B cell (primary cell): Measurements from ENCODE around the gene BCL3. TPM values are rescaled to one million over a fixed set of nuclear protein-coding genes. Genes with fewer than 3 reads are reported as not detected.
A peak's percentile ranks its signal among the peaks of the same experiment; 100 is the strongest.

Experiments
- ATAC-seq: fragments of 200-7000 bp; cut with Tn5 transposase; one replicate; pipeline ENCODE4 v1.10.0; 2021; ENCODE audit warnings: low read depth, mild to moderate bottlenecking, moderate number of reproducible peaks, moderate library complexity
- CTCF ChIA-PET: fragments of 350-600 bp; sonication (Branson Sonifier 250); formaldehyde crosslinking; loops from one replicate; lab custom pipeline; 2021; ENCODE audit warnings: antibody characterized with exemption, inconsistent platforms; lab: Charles Lee
- POLR2A ChIA-PET: fragments of 350-600 bp; sonication (Branson Sonifier 250); formaldehyde crosslinking; loops from one replicate; lab custom pipeline; 2021; ENCODE audit warnings: antibody characterized with exemption; lab: Charles Lee
- DNase-seq: peaks from one replicate; pipeline ENCODE4 v3.0.0; 2013
- H2AFZ ChIP-seq: 2 replicates; pipeline ENCODE4 v1.6.1; 2012; ENCODE audit warnings: mild to moderate bottlenecking, low read depth, low read length; ENCODE audit not compliant: insufficient read depth, poor library complexity, severe bottlenecking
- H3K27ac ChIP-seq, 2 donors: 1 replicate in 1 of 2; 2 replicates in 1 of 2; pipeline ENCODE4 v1.5.1; 2012 to 2013; ENCODE audit warnings: low read length in 2 of 2, mild to moderate bottlenecking in 2 of 2, moderate library complexity in 1 of 2
- H3K27me3 ChIP-seq, 4 experiments: fragments of 200-600 bp in 1 of 4; sonication (generic) in 1 of 4; replicated peaks in 1 of 4; 1 replicate in 2 of 4; 2 replicates in 2 of 4; pipeline versions ENCODE4 v1.6.1 to v1.7.0; 2013 to 2016; ENCODE audit warnings: low read length in 3 of 4, mild to moderate bottlenecking in 2 of 4, mixed read lengths in 1 of 4, moderate library complexity in 1 of 4; ENCODE audit not compliant: insufficient read depth in 4 of 4, control insufficient read depth in 3 of 4; ENCODE audit errors: control extremely low read depth in 1 of 4
- H3K36me3 ChIP-seq, 2 experiments: replicated peaks in 1 of 2; 1 replicate in 1 of 2; 2 replicates in 1 of 2; pipeline versions ENCODE4 v1.6.1 to v1.7.1; 2013; ENCODE audit warnings: low read length in 1 of 2; ENCODE audit not compliant: insufficient read depth in 2 of 2, control insufficient read depth in 1 of 2; ENCODE audit errors: control extremely low read depth in 1 of 2, extremely low read depth in 1 of 2
- H3K4me1 ChIP-seq, 2 donors: fragments of 200-600 bp in 1 of 2; sonication (generic) in 1 of 2; 1 replicate in 1 of 2; 2 replicates in 1 of 2; pipeline versions ENCODE4 v1.5.1 to v1.6.1; 2013 to 2017; ENCODE audit warnings: low read length in 2 of 2; ENCODE audit not compliant: control insufficient read depth in 2 of 2, insufficient read depth in 2 of 2
- H3K4me2 ChIP-seq: replicated peaks from 2 replicates; pipeline ENCODE3; 2012; ENCODE audit warnings: mild to moderate bottlenecking, low read depth, low read length; ENCODE audit not compliant: poor library complexity, severe bottlenecking
- H3K4me3 ChIP-seq, 5 experiments: fragments of 200-600 bp in 1 of 5; sonication (generic) in 1 of 5; 1 replicate in 3 of 5; 2 replicates in 2 of 5; pipeline versions ENCODE4 v1.5.1 to v1.7.0; 2011 to 2016; ENCODE audit warnings: low read length in 4 of 5, mild to moderate bottlenecking in 4 of 5, low read depth in 2 of 5, control low read depth in 1 of 5, moderate library complexity in 1 of 5; ENCODE audit not compliant: insufficient read depth in 1 of 5; ENCODE audit errors: control extremely low read depth in 1 of 5, extremely low read depth in 1 of 5
- H3K79me2 ChIP-seq: fragments of 200-600 bp; sonication (generic); one replicate; pipeline ENCODE4 v1.6.0; 2016; ENCODE audit warnings: low read length; ENCODE audit not compliant: control insufficient read depth, insufficient read depth
- H3K9ac ChIP-seq: fragments of 200-600 bp; sonication (generic); 2 replicates; pipeline ENCODE4 v1.6.1; 2017; ENCODE audit warnings: mild to moderate bottlenecking, low read length, moderate library complexity
- H3K9me3 ChIP-seq, 3 donors: one replicate each; pipeline versions ENCODE4 v1.6.1 to v1.7.1; 2013; ENCODE audit warnings: low read length in 2 of 3; ENCODE audit not compliant: control insufficient read depth in 2 of 3, insufficient read depth in 1 of 3; ENCODE audit errors: control extremely low read depth in 1 of 3
- H4K20me1 ChIP-seq: 2 replicates; pipeline ENCODE4 v1.6.0; 2012; ENCODE audit warnings: mild to moderate bottlenecking, low read length; ENCODE audit not compliant: insufficient read depth, control insufficient read depth, poor library complexity, severe bottlenecking
- H3K27ac Mint-ChIP-seq: one replicate; pipeline ENCODE4 v1.8.0; 2021; ENCODE audit warnings: mixed read lengths
- H3K27me3 Mint-ChIP-seq: one replicate; pipeline ENCODE4 v1.8.0; 2021; ENCODE audit warnings: mixed read lengths
- H3K4me1 Mint-ChIP-seq: one replicate; pipeline ENCODE4 v1.8.0; 2021; ENCODE audit warnings: mixed read lengths
- H3K4me3 Mint-ChIP-seq: one replicate; pipeline ENCODE4 v1.8.0; 2021; ENCODE audit warnings: mixed read lengths
- H3K9me3 Mint-ChIP-seq: one replicate; pipeline ENCODE4 v1.8.0; 2022; ENCODE audit warnings: mixed read lengths; ENCODE audit not compliant: insufficient read depth
- EZH2 ChIP-seq: IDR thresholded peaks from 2 replicates; pipeline ENCODE4 v1.6.1; 2012; ENCODE audit warnings: borderline replicate concordance, low read depth, mild to moderate bottlenecking, moderate library complexity, low read length; ENCODE audit not compliant: insufficient read depth, poor library complexity, severe bottlenecking
- WGBS: methylation state at CpG from one replicate; pipeline ENCODE4 v1.1.5; 2013; ENCODE audit warnings: missing lambda C conversion rate; ENCODE audit not compliant: insufficient coverage; 5-methylcytosine and 5-hydroxymethylcytosine counted together
- intact Hi-C: fragments of 100-400 bp; cut with micrococcal nuclease; formaldehyde crosslinking; loops from one replicate; pipeline ENCODE4 v1.10.0; 2022
- polyA plus RNA-seq: library from polyadenylated mRNA; depleted of rRNA; stranded (reverse); fragments of >200 nt; gene quantifications from 2 replicates; pipeline ENCODE4 v1.2.3, GENCODE V29; 2012
- total RNA-seq, 2 donors: library from RNA; stranded (reverse); fragments of 120-200 nt in 1 of 2; gene quantifications; 1 replicate in 1 of 2; 2 replicates in 1 of 2; pipeline versions ENCODE4 v1.2.3 to v1.2.4, GENCODE V29; 2013 to 2022
- TF ChIP-seq, protein P1 (sequence below): fragments of 200-600 bp; IDR thresholded peaks from one replicate; pipeline ENCODE4 v1.8.0; 2022; ENCODE audit warnings: antibody characterized with exemption, mild to moderate bottlenecking

BCL3 gene
- total and polyA plus RNA-seq, 2 donors (not counting 1 experiment from before 2014, with no cell fraction given), result 52.3 to 147 TPM

DNA sequence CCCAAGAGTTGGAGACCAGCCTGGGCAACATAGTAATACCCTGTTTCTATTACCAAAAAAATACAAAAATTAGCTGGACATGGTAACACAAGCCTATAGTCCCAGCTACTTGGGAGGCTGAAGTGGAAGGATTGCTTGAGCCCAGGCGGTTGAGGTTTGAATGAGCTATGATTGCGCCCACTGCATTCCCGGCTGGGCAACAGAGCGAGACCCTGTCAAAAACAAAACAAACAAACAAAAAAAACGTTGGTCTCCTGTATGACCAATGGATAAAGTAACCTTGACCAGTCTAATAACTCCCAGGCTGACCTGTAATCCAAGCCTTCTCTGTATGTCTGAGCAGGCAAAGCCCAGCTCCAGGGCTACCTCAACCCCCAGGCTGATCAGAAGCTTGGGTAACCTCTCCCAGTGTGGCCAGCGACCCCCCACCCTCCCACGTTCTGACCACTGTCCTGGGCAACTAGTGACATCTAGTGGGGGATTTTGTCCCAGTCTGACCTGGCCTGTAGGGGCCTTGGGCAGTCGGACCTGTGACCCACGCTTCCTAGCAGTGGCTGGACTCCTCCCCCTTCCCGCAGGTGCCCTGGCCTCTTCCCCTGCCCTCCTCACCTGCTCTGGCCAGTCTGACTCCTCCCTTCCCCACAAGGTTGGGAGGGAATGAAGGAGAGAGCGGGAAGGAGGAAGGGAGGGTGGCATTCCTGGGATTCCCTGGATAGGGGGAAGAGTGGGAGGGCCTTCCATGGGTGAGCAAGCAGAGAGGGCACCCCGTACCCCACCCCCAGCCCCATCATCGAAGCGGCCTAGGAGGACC, 59.3 kb downstream of the BCL3 start:
- no peak overlapping the region for H2AFZ ChIP-seq
- CTCF ChIA-PET, result interaction anchor here (0.9 to 2.4 kb wide), 4 partner anchors 13 to 83 kb away, joined by 3 to 11 read pairs (median 6); no protein-coding TSS in a partner anchor

DNA sequence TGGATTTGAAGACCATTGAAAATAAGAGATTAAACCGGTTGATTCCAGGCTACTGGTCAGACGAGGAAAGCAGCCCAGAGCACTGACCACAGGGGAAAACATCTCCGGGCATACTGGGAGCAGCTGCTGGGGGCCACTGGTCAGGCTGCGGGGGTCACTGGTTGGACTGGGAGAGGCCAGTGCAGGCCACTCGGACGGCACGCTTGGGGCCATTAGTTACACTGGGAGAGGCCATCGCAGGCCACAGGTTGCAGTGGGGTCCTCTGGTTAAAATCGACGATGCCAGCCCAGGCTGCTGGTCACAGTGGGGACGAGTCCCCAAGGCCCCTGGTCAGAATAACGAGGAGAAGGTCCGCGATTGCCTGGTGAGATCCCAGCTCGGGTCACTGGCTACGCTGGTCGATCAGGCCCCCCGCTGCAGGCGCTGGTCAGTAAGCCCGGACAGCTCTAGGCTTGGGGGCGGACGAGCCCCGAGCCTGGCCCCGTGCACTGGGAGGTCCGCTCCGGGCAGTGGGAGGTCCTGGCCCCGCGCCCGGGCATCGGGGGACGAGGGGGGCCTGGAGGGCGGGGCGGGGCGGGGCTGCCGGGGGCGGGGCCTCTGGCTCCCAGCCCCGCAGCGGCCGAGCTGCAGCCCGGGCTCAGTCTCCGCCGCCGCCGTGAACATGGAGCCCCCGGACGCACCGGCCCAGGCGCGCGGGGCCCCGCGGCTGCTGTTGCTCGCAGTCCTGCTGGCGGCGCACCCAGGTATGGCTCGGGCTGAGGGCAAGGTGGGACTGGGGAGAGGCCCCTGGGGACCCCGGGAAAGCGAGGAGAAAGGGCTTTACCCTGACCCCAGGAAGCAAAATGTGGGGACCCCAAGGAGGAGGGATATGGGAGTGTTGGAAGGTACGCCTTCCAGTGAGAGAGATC, 60.2 kb downstream of the BCL3 start, which contains the start of gene BCAM:
Gene BCAM, plus strand, starts transcription at position 641 of the 909 bp plus-strand sequence. Its CDS starts 22 bp downstream, at position 663.
- peaks cover 0 to 9% (median 0%) of the 10 kb centered on the region in 3 donors for H3K9me3 ChIP-seq
- peak within 1 kb of the TSS in 1 of 5 experiments; percentile 24 for H3K4me3 ChIP-seq
- H3K9me3 Mint-ChIP-seq, result no peaks in the 10 kb centered on the region
- H3K4me1 ChIP-seq, result peaks cover 10% of the 10 kb centered on the region in 2 donors
- intact Hi-C loops, result loop anchor here (10.0 kb wide), 1 partner anchor 436 kb away; the partner anchor contains the start of gene EXOC3L2
- H3K27me3 Mint-ChIP-seq, result peaks cover 33% of the 10 kb centered on the region
- H3K4me2 ChIP-seq, result peak within 1 kb of the TSS; percentile 64
- H3K27ac Mint-ChIP-seq, result no peak within 1 kb of the TSS
- CTCF ChIA-PET, result interaction anchor here (1.3 to 1.7 kb wide), 2 partner anchors 14 to 84 kb away, joined by 3 to 11 read pairs; no protein-coding TSS in a partner anchor
- 5% methylated on average over 55 of the region's 59 CpGs for WGBS
- H3K9ac ChIP-seq, result no peak within 1 kb of the TSS
- H2AFZ ChIP-seq, result peak within 1 kb of the TSS; percentile 42
- no peak for DNase-seq
- H3K27me3 ChIP-seq, result peaks cover 0 to 31% (median 7%) of the 10 kb centered on the region in 4 experiments
- H3K27ac ChIP-seq, result no peak within 1 kb of the TSS
- no peaks in the 10 kb centered on the region for H3K36me3 ChIP-seq
- H3K4me1 Mint-ChIP-seq, result peaks cover 9% of the 10 kb centered on the region
- no peaks in the 10 kb centered on the region for H4K20me1 ChIP-seq
- ATAC-seq, result peak; percentile 28
- H3K79me2 ChIP-seq, result no peaks in the 10 kb centered on the region
- TF ChIP-seq, protein P1, sequence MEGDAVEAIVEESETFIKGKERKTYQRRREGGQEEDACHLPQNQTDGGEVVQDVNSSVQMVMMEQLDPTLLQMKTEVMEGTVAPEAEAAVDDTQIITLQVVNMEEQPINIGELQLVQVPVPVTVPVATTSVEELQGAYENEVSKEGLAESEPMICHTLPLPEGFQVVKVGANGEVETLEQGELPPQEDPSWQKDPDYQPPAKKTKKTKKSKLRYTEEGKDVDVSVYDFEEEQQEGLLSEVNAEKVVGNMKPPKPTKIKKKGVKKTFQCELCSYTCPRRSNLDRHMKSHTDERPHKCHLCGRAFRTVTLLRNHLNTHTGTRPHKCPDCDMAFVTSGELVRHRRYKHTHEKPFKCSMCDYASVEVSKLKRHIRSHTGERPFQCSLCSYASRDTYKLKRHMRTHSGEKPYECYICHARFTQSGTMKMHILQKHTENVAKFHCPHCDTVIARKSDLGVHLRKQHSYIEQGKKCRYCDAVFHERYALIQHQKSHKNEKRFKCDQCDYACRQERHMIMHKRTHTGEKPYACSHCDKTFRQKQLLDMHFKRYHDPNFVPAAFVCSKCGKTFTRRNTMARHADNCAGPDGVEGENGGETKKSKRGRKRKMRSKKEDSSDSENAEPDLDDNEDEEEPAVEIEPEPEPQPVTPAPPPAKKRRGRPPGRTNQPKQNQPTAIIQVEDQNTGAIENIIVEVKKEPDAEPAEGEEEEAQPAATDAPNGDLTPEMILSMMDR, result no peak
- TF ChIP-seq EZH2, result no peak
- POLR2A ChIA-PET, result interaction anchor here (0.6 kb wide), 1 partner anchor 122 kb away, joined by 3 read pairs; no protein-coding TSS in a partner anchor
- H3K4me3 Mint-ChIP-seq, result peak within 1 kb of the TSS; percentile 23

More for the DNA sequence above, 59.3 kb downstream of the BCL3 start:
- Histone ChIP-seq H3K27me3 (peaks cover 0 to 31% (median 7%) of the 10 kb centered on the region in 4 experiments), H3K4me2 (no peak overlapping the region), H3K36me3 (no peaks in the 10 kb centered on the region), H3K4me1 (peaks cover 10% of the 10 kb centered on the region in 2 donors), H3K4me3 (no peak overlapping the region), H3K27ac (no peak overlapping the region), H3K9ac (no peak overlapping the region), H3K79me2 (no peaks in the 10 kb centered on the region), H3K9me3 (peaks cover 0 to 7% (median 0%) of the 10 kb centered on the region in 3 donors), H4K20me1 (no peaks in the 10 kb centered on the region)
- no peak for DNase-seq
- 12% methylated on average over 5 of the region's 14 CpGs for WGBS
- no peak for TF ChIP-seq EZH2
- ATAC-seq, result no peak
- peak overlapping the region; percentile 23 for H3K4me3 Mint-ChIP-seq
- POLR2A ChIA-PET, result interaction anchor here (0.6 kb wide), 1 partner anchor 121 kb away, joined by 3 read pairs; no protein-coding TSS in a partner anchor
- intact Hi-C loops, result loop anchor here (10.0 kb wide), 1 partner anchor 437 kb away; the partner anchor contains the start of gene EXOC3L2
- peaks cover 9% of the 10 kb centered on the region for H3K4me1 Mint-ChIP-seq
- H3K9me3 Mint-ChIP-seq, result no peaks in the 10 kb centered on the region
- no peak overlapping the region for H3K27ac Mint-ChIP-seq
- peaks cover 30% of the 10 kb centered on the region for H3K27me3 Mint-ChIP-seq
